Left lobe of liver (tissue), 1 donor: ENCODE measurements around the gene VSIG10L. TPM values are rescaled to one million over a fixed set of nuclear protein-coding genes. Genes with fewer than 3 reads are reported as not detected.

Experiments used
- total RNA-seq: library from RNA; stranded (reverse); gene quantifications from one replicate; pipeline ENCODE4 v1.2.1, GENCODE V29; 2021
- donor health status: DM: no; HTN: yes; CAD: no.

Gene VSIG10L
- total RNA-seq, 1 donor from 2014 or later = 1.8 TPM

Other genes starting within 250 kb of the VSIG10L start
- 4.4 TPM for gene CTU1, start 233.7 kb downstream of the VSIG10L start, total RNA-seq
- 4.8 TPM for gene SIGLEC9, start 217.2 kb downstream of the VSIG10L start, total RNA-seq
- gene SIGLEC7, start 199.8 kb downstream of the VSIG10L start, total RNA-seq = 3.8 TPM
- gene CD33, start 117.1 kb downstream of the VSIG10L start, total RNA-seq = 3.4 TPM
- not detected for gene SIGLECL1, start 91.1 kb downstream of the VSIG10L start, total RNA-seq
- 0.86 TPM for gene IGLON5, start 30.5 kb downstream of the VSIG10L start, total RNA-seq
- gene ETFB, start 24.2 kb upstream of the VSIG10L start, total RNA-seq = 378 TPM
- gene CLDND2, start 26.9 kb upstream of the VSIG10L start, total RNA-seq = not detected
- 1.7 TPM for gene NKG7, start 30.5 kb upstream of the VSIG10L start, total RNA-seq
- not detected for gene LIM2, start 45.8 kb upstream of the VSIG10L start, total RNA-seq
- not detected for gene C19orf84, start 48.5 kb upstream of the VSIG10L start, total RNA-seq
- gene SIGLEC10, start 75.5 kb upstream of the VSIG10L start, total RNA-seq = 3.2 TPM
- 1.1 TPM for gene SIGLEC8, start 116.3 kb upstream of the VSIG10L start, total RNA-seq
- not detected for gene CEACAM18, start 136.4 kb upstream of the VSIG10L start, total RNA-seq
- gene SIGLEC12, start 159.7 kb upstream of the VSIG10L start, total RNA-seq = 0.20 TPM
- 0.20 TPM for gene SIGLEC6, start 189.5 kb upstream of the VSIG10L start, total RNA-seq
- gene ZNF175, start 229.1 kb upstream of the VSIG10L start, total RNA-seq = 5.2 TPM